Ecto neural progenitor cell (in vitro differentiated cells): ENCODE measurements around the gene RAD51B.
"Not testable (repeated sequence)": the region's sequence is repeated elsewhere in the genome, so short reads cannot be mapped to it uniquely, and the experiment has no call there.

Experiments
- DNase-seq: peaks from one replicate; pipeline ENCODE4 v3.0.0-alpha.2; 2018; ENCODE audit warnings: low spot score

RAD51B gene

DNA sequence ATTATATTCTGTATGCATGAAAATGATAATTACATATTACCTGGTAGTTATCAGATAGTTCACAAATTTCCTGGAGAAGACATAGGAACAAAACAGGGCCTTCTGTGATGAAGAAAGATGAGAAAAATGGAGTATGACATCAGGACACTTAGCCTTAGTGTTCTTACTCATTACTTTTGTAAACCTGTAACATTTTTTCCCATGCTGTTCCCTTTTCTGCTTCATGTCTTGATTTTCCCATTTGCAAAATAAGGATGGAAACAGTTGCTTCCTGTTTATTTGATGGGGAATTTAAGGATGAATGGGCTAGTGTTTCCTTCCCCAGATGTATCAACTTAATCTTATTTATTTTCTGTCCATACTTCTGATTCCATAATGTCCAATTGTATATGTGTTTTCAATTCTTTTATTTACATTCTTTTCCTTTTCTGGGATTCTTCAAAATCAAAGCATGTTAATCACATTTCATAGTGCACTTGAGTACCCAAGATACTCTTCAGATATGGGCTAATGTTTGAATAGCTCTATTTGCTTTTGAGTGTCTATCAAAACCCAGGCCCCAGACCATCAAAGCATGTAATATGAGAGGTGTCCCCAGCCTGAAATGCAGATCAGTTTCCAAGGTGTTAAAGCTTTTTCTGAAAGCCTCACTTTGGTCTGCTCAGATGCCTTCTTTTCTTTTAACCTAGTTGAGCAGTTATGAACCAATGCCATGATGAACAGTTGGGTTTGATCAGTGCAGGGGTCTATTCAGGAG, 260.5 kb downstream of the RAD51B start:
- DNase-seq = no peak

DNA sequence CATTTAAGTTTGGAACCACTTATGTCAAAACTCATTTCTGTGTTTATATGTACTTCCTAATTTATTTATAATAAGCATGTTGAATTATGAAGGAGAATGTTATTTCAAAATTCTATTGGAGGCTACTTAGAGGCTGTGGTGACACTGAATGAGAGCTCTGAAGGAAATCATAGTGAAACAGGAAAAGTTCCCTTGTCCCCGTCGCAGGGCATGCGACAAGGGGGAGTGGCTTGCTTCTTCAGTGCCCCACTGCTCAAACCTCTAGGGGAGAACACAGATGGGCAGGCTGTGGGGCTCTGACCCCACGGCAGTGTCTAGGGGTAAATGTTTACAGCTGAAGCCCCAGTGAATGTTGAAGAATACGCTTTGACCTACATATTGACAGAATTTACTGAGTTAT, 261.9 kb downstream of the RAD51B start:
- no peak for DNase-seq

DNA sequence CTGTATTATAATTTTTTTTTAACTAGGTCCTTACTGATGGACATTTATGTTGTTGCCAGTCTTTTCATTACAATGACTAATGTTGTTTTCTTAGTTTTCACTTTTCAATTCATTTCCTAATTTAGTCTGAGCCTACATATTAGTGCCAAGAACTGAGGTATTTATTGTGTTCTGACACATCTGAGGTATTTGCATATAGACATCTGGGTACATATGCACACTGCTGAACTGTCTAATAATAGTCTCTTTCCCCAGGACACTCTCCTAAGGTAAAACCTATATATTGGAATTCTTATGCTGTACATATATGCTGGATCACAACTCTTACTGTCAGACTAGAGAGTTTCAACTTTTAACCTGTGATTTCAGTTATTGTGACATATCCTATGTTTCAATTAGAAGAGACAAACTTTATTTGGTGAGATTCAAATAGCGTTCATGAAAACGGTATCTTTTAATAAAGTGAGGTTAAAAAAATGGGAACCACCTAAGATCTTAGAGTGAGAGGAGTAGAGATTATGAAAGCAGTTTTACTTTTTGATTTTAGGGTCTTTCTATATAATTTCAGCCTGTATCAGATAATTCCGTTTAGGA, 263.2 kb downstream of the RAD51B start:
- DNase-seq = no peak

DNA sequence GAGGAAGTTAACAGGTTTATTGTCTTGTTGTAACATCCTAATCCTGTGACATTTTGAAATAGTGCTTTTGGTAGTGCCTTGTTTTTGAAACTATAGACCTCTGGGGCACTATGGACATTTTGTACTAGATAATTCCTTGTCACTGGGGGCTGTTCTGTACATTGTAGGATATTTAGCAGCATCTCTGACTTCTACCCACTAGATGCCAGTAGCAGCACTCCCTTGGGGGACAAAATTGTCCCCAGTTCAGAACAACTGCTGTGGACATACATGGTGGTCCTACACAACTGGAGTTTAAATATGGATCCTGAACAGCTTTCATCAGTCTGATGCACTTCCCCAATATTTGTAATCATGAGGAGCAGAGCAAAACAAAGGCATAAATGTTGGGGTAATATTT, 264.7 kb downstream of the RAD51B start:
- DNase-seq = no peak

DNA sequence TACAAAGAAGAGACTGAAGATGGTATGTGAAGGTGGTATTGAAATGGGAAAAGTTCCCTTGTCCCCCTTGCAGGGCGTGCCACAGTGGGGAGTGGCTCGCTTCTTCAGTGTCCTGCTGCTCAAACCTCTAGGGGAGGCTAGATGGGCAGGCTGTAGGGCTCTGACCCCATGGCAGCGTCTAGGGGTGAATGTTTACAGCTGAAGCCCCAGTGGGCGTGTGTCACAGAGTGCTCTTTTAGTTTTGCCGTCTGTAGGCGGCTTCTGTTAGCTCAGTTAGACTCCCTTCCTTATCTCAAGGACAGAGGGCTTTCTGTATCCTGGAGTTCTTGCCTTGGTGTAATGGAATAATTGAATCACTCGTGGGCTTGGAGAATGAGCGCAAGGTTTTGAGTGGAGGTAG, 266.2 kb downstream of the RAD51B start:
- peak; percentile 45 for DNase-seq

DNA sequence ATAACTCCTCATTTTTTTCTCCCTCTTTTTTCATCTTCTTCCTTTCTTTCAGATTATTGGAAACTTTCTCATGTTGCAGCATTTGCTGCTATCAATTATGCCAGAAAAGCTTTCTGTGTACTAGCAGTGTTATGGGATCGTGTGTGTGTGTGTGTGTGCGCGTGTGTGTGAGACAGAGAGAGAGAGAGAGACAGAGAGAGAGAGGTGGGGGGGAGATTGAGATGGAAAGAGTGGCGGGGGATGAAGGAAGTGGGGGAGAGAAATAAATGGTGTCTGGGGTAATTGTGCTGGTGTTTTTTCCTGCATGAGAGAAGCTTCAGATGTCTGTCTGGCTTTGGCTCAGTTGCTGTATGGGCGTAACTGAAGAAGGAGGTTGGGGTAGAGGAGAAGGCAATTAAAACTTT, 268.9 kb downstream of the RAD51B start:
- no peak for DNase-seq

DNA sequence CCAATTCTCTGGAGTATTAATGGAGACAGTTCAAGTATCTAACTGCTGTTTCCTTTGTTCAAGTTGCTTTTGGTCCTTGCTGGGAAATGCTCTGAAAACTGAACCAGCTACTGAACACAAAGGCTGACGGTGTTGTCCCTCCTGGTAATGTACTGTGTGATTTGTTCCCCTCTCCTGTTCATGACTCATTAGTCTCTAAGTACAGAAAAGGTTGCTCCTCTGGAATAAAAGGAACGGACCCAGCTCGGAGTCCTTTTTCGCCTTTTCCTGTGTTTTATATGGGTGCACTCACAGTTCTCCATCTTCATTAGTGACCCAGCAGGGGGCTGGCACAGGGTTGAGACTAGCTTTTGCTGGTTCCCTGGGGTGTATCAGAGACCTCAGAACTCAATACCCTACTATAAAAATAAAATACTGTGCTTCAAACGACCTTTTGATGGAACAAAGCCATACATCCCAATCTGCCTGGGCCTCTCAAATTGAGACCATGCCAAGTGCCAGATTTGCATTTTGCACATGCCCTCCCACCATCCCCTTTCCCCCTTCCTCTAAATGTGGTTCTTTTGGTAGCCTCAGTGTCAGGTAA, 269.7 kb downstream of the RAD51B start:
- no peak for DNase-seq

DNA sequence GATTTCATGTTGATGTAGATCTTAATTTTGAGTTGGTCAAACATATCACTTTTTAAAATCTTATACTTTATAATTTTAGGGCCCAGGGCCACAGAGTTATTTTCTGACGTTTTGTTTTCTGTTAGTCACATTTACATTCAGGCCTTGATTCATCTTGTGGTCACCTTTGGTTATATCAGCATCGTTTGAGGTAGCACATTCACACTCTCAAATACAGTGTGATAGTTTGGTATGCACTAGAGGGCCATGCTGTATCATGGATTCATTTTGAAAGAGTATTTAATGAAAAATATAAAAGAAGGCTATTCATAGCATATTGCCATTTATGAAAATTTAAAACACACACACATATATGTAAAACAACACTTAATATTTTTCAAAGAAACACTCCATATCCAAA, 274.6 kb downstream of the RAD51B start:
- DNase-seq = no peak

DNA sequence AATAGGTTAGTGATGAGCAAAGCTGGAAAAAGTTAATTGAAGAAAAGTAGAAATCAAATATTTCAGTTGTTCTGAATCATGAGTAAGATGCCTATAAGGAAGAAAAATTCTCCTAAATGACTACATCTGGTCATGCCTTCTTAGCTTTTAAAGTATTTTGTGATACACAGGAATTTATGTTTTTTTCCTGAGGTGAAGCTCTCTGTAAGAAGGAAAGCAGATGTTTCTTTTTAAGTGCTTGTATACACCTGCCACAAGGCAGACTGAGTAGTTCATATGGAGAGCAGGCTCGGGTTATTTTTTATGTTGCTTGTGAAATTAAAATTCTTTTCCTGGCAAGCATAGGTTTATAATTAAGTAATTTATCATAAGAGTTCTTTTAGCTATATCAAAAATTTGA, 275.2 kb downstream of the RAD51B start:
- DNase-seq = no peak

DNA sequence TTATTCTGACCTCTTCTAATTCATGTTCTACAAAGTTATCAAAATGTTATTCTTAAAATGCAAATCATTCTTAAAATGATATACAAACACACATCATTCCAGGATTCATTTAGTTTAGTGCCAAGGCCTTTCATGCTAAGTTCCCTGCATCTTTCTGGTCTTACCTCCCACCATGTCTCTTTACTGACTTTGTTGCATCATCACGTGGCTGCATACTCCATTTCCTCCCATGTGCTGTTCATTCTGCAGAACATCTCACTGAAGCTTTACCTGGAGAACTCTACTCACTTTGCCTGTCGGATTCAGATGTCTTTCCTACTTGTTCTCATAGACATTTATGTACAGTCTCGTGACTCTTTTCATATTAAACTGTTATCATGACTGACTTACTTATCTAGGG, 278.1 kb downstream of the RAD51B start:
- no peak for DNase-seq

DNA sequence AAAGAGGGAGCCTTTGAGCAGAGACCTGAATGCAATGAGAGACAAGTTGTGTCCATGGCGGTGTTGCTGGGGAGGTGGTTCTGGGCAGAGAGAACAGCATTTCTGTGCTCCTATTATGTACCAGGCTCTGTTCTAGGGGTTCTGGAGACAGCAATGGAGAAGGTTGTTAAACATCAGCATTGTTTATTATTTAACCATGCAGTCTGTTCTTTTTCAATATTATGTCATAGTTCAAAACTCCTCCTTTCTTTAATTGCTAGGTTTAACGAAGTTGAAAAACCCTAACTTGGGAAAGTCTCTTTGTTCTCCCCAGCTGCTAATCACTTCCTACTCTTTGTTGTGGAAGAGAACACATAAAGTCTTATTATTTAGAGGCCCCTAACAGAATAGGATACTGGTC, 279.3 kb downstream of the RAD51B start:
- no peak for DNase-seq

DNA sequence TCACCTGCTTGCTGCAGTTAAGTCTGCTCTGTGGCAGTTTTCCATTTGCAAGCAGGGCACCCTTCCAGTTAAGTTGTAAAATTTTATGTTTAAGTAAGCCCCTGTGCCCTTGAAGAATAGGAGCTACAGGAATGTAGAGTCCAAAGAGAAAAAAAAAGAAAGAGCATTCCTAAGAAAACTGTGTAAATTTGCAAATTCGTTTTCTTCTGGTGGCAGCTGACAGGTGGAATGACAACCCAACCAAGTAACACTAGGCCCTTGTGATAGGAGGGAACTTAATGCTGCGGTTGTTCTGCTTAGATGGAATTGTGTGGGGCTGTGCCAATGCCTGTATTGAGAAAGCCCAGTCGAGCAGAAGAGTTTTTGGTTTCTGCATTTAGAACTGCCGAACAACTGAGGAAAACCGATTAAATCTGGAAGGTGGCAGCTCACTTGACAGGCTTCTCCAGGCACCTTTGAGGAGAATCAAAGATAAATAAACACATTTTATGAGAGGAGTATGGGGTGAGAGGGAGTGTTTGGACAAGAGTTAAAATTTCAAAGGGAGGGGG, 280.0 kb downstream of the RAD51B start:
- DNase-seq = no peak

DNA sequence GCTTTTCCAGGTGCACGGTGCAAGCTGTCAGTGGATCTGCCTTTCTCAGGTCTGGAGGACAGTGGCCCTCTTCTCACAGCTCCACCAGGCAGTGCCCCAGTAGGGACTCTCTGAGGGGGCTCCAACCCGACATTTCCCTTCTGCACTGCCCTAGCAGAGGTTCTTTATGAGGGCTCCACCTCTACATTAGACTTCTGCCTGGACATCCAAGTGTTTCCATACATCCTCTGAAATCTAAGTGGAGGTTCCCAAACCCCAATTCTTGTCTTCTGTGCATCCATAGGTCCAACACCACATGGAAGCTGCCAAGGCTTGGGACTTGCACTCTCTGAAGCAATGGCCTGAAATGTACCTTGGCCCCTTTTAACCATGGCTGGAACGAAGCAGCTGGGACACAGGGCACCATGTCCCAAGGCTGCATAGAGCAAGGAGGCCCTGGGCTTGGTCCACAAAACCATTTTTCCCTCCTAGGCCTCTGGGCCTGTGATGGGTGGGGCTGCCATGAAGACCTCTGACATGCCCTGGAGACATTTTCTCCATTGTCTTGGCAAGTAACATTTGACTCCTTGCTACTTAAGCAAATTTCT, 282.2 kb downstream of the RAD51B start:
- not testable (repeated sequence) for DNase-seq

DNA sequence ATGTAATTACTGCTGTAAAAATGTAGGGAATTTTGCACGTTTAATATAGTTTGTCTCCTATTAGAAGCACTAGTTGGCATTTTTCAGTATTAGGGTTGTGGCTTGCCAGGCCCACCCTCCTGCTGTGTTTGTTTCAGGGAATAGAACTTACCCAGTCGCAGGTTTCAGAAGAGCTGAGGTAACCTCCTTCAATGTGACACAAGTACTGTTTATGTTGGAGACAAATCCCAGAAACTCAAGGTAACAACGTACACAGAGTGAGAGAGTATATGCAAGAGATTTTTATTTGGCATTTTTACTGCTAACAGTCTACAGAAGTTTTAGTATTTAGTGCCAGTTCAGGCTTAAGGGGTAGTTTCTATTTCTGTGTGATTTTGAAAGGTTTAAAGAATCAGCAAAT, 284.3 kb downstream of the RAD51B start:
- no peak for DNase-seq

DNA sequence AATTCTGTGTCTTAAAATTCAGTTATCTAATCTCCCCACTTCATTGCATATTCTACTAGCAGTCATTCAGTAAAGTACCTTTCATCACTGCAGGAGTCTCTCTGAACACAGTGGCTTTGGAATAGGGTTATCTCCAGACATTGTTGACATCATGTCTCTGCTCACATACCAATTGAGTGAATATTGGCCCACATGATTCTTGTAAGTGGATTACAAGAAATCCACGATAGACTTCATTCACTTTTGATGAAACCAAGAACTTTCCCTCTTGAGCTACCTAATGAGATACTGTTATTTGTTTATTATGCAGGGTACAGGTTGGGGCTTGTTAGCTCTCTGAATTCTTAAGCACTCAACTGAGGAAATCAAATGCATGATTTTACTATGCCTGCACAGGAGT, 284.9 kb downstream of the RAD51B start:
- DNase-seq = no peak

DNA sequence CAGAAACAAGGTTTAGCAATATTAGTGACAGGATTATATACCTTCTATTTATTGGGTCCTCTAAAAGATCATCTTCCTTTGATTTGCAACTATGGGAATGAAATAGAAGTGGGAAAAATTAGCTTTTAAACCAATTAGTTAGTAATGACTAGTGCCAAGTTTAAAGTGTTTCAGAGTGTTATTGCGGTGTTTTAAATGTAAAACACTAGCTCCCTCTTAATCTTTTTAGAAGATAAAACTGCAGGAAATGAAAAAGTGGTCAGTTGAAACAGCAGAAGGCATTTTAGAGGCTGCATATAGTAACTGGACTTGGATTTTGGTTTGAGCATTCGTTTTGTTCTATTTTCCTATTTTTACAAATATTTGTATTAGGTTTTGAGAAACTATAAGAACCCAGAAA, 286.2 kb downstream of the RAD51B start:
- DNase-seq = no peak

DNA sequence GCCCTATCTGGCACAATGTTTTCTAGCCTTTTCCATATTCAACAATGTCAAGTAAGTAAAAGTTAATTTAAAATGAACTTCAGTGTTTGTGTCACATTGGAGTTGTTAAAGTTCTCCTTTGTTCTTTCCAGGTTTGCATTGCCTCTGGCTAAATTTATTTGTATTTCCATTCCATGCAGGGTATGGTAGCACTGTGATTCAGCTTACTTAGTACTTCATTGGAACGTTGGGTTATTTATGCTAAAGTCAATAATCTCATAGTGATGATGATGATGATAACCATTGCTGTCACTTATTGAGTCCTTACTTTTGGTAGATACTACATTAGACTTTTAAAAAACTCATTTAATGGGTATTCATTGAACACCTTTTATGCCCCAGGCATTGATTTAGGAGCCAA, 286.9 kb downstream of the RAD51B start:
- DNase-seq = no peak

DNA sequence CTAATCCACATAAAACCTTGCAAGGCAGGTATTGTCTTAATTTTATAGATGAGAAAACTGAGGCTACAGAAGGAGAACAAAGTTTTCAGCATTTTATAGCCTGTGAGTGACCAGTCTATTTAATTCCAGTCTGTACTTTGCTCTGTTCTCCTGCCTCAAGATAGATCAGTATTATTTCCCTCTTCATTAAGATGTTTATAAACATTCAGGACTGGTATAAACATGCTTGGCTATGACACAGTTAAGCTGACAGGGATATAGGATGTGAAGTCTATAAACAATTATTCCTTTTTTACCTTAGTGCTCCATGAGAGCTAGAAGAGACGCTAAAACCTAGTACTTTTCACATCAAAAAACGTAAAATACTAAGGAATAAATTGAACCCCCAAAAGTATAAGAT, 287.3 kb downstream of the RAD51B start:
- DNase-seq = no peak

DNA sequence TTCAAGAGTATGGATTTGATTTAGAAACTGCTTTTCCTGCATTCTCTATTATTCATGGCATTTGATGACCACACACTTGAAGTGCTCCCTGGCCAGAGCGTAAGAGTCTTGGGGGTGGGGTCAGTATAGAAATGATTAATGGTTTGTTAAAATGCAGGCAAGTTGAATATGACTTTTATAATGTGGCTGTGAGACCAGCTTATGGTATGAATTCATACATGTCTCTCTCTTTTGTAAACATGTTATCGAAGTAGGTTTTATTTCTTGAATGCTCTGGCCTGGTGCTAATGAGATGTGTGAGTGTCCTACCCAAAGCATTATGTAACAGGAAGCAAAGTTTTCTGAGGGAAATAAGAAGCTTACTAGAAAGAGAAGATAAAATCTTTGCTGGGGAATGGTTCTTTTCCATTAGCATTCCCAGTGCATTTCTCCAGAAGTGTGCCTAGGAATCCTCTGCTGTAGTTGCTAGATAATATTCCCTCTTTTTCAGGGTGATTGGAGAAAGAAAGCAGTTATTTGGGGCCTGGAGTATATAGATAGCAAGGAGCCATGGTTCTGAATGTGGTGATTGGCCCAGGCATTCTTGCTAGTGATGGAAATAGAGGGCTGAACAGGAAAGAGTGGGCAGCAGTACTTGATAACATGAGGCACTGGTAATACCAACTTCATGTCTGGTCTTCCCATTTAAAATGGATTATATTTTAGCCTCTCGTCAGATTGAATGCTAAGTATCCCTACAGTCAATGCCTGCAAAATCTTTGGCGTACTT, 289.7 kb downstream of the RAD51B start:
- no peak for DNase-seq

DNA sequence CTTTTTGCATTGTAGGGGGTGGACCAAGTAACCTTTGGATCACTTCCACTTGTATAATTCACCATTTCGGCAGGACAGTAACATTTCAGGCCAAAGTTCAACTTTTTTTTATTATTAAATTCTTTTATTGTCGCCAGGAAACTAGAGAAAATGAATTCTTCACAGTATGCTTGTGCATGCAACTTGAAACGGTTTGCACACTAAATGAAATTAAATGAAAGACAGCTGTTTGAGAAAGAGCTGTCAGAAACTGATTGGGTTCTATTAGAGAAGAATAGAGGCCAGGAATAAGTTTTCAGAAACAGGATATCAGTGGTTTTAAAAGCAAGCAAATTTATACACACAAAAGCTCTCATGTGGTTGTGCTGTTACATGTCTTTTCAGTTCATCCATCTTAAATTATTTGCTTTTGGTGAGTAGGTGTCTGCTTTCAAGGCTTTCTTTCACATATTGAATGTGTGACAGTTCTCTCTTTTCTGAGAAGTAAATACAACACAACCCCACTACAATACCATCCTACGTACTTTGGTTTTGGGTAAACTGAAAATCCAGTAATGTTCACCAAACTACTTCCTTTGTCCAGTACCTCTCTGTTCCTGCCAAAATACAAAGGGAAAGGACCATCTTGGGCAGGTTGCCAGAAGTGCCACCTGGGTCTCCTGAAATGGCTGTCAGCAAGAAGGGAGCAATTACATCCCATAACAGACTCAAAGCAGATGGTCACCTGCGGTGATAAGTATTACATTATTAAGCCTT, 291.7 kb downstream of the RAD51B start:
- DNase-seq = no peak

DNA sequence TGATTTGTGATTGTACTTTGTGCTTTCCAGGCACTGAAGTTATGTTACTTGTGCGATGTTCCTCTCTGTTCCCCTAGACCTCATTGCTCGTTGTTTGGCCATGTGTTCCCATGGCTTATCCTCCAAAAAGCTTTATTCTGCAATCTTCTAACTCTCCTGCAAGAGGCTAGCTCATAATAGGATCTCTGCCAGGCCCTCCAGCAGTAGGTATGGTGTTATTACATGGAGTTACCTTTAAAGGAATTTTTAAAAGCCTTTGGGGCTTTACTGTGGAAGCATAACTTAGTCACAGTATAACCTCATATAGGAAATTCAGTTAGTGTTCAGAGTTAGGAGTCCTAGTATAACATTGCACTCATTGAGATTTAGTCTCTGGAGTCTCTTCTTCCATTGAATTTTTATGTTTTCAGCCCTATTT, 292.3 kb downstream of the RAD51B start:
- no peak for DNase-seq

DNA sequence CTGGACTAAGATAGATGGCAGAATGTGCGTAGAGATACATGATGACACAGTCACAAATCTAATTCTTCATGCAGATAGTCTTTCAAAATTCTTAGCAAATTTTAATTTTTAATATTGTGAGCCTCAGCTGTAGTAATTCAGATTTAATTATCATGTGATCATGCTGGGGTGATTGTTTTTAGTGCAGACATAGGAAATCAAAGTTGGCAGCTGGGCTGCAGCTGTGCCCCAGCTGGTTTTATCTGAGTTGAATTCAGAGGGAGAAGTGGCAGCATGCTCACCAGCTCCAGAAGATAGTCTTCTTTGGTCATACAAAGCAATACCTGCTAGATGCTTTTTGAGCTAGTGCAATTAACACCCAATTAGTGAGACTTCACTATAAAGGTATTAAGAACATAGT, 292.9 kb downstream of the RAD51B start:
- DNase-seq = no peak
